Gastroesophageal sphincter (tissue), 3 donors: ENCODE data around the gene EXOSC6.
"Not testable (repeated sequence)": the region's sequence is repeated elsewhere in the genome, so short reads cannot be mapped to it uniquely, and the experiment has no call there.

Experiments
- POLR2A ChIP-seq, 2 donors: fragments of 450-650 bp; IDR thresholded peaks; one replicate each; pipeline ENCODE4 v1.6.1; 2017; ENCODE audit warnings: antibody characterized with exemption in 2 of 2, mild to moderate bottlenecking in 2 of 2, moderate library complexity in 1 of 2
- POLR2AphosphoS5 ChIP-seq: sonication (generic); formaldehyde crosslinking; IDR thresholded peaks from one replicate; pipeline ENCODE4 v1.6.1; 2017; ENCODE audit warnings: antibody characterized with exemption
- TF ChIP-seq, protein P1 (sequence below), 4 experiments: fragments of 200-600 bp in 2 of 4; fragments of 450-650 bp in 2 of 4; sonication (generic) in 1 of 4; IDR thresholded peaks; one replicate each; pipeline ENCODE4 v1.5.1; 2017 to 2019; ENCODE audit warnings: antibody characterized with exemption in 4 of 4, mild to moderate bottlenecking in 2 of 4, moderate library complexity in 2 of 4

GRCh38 chr16:70267922-70268321 is 16.2 kb upstream of the EXOSC6 start:
- TF ChIP-seq, protein P1, sequence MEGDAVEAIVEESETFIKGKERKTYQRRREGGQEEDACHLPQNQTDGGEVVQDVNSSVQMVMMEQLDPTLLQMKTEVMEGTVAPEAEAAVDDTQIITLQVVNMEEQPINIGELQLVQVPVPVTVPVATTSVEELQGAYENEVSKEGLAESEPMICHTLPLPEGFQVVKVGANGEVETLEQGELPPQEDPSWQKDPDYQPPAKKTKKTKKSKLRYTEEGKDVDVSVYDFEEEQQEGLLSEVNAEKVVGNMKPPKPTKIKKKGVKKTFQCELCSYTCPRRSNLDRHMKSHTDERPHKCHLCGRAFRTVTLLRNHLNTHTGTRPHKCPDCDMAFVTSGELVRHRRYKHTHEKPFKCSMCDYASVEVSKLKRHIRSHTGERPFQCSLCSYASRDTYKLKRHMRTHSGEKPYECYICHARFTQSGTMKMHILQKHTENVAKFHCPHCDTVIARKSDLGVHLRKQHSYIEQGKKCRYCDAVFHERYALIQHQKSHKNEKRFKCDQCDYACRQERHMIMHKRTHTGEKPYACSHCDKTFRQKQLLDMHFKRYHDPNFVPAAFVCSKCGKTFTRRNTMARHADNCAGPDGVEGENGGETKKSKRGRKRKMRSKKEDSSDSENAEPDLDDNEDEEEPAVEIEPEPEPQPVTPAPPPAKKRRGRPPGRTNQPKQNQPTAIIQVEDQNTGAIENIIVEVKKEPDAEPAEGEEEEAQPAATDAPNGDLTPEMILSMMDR (IDR thresholded peaks at IDR 0.05) = not testable (repeated sequence)
- not testable (repeated sequence) for TF ChIP-seq POLR2A (IDR thresholded peaks at IDR 0.05); POLR2AphosphoS5
